H4 (cell line): ENCODE measurements around the gene HDAC10. TPM values are rescaled to one million over a fixed set of nuclear protein-coding genes. Genes with fewer than 3 reads are reported as not detected.

ENCODE experiments used
- DNase-seq: peaks from one replicate; pipeline ENCODE4 v3.0.0-alpha.2; 2015; ENCODE audit warnings: low spot score
- total RNA-seq: library from RNA; depleted of rRNA; stranded (reverse); fragments of >200 nt; shearing (Covaris generic); gene quantifications from 2 replicates; pipeline ENCODE4 v1.2.3, GENCODE V29; 2014

Gene HDAC10
- total RNA-seq, 1 experiment from 2014 or later = 5.9 TPM

DNA sequence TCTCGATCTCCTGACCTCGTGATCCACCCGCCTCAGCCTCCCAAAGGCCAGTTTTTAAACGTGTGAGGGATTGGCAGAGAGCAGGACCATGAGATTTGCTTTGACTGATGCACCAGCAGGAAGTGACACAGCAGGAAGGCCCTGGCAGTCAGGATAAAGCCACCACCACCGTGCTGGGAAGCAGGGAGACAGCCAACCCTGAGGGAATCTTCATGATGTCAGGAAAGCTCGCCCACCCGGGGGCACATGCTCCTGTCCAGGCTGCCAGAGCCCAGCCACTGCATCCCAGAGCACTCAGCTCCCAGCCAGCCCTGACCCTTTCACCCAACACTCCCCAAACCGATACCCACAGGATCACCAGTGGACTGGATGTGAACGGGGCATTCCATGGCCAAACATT lies 12.3 kb downstream of the HDAC10 start:
- no peak for DNase-seq

DNA sequence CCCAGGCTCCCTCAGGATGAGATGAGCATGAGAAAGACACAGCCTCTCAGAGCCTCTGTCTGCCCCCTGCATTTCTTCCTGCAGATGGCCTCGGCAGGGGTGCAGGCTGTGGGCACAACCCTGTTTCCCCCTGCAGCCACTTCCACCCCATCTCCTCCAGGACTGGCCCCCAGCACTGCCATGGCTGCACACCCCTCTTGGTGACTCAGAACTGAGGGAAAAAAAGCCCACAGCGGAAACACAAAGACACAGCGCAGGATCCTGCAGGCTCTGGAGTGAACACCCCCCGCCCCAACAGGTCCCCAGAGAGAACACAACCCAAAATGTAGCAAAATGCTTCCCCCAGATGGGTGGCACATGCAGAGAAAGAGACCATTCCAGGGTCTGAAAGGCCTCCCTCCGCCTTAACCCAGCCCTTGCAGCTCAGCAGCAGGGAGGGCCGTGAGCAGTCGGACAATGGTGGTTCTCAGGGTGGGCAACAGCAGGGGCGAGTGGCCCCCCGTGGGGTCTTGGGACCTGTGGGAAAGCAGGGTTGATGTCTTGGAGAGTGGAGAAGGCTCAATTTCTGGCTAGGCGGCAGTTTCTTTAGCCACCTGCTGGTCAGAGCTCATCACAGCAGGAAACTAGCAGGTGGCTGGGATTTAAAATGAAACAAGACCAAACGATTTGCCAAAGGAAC lies 14.2 kb downstream of the HDAC10 start:
- DNase-seq = no peak

DNA sequence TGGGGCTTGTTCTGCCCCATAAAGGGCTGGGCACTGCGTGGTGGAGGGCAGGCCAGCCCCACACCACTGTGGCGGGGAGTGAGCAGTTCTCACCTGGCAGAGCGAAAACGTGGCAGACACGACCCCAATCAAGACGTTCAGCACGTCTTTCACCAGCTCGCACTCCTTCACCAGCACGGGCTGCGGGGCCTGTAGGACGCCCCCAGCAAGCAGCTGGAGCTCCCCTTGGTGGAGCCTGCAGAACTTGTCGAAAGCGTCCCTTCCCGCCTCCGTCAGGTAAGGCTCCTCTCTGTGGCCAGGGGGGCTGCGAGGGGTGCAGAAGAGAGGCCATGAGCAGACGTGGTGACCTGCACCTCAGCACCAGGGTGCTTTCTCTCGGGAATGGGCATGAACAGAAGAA lies 17.8 kb downstream of the HDAC10 start:
- DNase-seq = no peak

DNA sequence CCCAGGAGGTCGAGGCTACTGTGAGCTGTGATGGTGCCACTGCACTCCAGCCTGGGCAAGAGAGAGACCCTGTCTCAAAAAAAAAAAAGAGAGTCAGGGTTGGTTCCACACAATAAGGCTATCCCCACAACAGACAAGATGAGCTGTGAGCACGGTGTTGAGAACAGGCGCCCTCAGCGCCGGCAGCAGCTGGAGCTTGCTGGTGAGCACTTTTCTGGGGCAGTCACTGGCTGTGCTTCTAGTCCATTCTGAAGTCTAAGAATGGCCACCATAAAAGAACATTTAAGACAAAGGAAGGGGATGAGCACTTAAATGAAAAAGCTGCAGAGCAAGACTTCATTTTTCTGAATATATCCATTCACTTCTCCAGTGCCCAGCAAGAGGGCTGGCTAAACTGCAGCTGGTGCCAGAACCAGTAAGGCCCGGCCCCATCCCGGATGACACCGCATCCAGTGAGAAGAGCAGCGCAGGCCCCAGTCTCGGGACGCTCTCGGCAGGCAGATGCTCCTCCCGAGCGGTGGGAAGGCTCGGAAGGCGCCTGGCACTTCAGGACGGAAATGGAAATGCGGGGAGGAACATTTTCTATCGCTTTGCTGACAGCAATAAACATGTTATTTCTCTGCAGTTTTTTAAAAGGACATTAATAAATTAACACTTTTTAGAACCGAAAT lies 18.4 kb downstream of the HDAC10 start:
- no peak for DNase-seq

DNA sequence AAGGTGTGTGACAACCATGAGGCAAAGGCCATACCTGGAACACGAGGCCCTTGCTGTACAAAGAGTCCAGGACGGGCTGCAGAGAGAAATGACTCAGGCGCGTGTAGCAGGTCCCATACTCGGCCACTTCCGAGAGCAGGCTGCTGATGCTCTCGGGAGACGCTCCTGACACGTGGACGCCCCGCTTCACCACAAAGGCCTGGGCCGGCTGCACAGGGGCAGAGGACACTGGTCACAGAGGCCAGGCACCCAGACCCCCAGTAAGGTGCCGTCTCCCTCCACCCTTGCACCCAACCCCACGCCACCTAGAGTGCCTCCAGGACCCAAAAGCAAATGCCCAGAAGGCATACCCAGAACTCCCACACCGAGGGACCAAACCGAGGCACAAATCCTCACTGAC lies 21.7 kb downstream of the HDAC10 start:
- DNase-seq = no peak

DNA sequence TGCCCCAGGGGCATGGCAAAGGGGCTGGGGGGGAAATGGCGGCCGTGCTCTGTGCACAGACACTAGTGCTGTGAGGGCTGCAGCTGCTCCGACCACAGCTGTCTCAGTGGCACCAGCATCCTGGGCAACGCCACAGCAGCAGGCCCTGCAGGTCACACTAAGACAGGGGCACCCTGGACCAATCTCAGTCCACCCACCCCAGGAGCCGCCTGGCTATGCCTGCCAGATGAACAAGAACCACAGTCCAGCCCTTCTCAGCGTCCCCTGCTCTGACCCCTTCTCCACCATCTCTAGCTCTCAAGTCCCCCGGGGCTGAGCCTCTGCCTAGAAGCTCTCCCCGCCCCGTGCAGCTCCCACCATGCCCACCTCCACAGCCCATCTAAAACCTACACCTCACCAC lies 22.7 kb downstream of the HDAC10 start:
- DNase-seq = no peak

DNA sequence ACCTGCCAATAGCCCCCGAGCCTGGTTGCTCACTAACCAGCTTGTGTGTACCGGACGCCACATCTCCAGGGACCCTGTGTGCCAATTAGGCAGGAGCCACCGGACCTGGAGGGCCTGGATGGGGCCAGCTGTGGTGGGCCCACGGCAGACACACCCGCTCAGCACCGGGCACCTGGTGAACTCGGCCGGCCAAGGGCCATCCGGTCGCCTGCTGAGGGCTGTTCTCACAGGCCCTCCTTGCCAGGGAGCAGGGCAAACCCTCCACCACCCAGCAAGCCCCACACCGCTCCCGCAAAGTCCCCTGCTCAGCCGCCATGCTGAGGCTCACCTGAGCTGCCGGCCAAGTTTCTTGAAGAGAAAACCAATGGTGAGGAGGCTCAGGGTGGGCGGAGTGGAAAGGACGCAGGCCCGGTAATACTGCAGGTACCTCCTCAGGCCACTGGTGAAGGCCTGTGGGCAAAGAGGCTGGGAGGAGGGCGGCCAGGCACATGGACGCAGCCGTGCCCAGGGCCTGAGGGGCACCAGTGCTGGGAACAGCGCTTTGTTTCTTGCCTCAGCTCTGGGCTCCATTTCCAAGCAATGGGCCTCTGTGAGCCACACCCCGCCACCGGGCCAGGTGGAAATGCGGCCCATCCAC lies 23.4 kb downstream of the HDAC10 start:
- DNase-seq = no peak

DNA sequence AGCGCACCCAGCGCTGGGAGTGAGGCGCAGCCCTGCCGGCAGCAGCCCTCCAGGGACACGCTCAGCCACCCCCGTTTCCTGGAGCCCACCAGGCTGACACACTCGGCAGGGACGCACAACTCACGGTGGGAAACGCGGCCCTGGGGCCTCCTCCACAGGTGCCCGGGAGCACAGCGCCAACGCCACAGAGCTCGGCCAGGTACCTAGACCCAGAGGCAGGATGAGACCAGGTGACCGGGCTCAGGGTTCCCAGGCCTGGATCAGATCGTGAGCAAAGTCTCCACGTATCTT lies 24.2 kb downstream of the HDAC10 start:
- DNase-seq = no peak

DNA sequence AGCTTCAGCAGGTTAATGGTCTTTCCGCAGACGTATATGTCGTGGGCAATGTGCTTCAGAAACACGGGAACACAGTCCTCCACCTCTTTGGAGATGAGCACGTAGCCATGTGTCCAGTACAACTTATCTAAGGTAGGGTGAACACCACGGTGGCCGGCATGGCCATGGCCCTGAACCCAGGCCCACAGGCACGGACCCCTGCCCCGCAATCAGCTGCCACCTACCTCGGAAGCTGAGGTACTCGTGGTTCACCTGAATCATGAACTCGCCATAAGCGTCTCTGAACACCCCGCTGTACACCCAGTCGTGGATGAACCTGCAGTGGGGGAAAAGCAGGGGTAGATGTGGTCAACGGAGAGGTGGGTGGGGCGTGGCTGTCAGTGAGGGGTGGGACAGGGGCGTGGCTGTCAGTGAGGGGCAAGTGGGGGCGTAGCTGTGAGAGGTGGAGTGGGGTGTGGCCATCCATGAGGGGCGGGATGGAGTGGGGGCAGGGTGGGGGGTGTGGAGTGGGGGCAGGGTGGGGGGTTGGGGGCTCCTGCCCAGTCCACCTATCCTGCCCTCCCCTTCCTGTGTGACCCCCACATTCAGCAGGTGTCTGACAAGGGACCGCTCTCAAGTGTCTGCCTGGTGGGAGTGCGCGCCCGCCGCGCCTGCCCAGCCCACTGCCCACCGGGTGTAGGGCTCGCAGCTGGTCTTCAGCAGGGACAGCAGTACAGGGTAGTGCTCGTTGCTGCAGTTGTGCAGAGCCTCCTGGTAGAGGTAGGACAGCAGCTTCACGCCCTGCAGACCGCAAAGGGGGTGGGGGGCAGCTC lies 24.8 kb downstream of the HDAC10 start:
- no peak for DNase-seq

DNA sequence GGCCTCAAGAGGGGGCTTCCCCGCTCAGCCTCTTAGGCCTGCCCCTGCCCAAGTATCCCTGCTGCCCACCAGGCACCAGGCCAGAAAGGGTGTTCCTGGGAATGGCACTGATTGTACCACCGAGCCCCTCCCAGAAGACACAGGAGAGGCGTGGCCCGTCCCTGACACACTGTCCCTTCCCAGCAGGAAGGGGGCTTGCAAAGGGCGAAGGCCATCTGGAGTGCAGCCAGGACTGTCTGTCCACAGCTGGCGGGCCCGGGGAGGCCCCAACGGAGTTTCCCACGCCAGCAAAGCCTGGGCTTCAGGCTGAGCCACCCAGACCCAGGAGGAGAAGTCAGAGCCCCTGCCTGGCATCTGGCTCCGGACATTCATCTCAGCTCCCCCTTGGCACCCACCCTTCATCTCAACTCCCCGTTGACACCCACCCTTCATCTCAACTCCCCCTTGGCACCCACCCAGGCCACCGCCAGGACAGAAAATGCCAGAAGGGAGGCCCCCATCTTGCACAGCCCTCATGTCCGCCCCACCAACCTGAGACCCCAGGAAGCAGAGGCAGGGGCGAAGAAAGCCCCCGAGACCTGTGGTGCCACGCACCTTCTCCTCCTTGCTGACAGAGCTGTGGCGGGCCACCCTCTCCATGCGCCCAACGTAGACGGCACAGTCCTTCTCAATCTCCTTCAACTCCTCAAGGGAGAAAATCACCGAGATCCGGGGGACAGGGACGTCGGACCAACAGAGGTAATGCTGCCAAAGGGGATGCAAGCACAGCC lies 25.7 kb downstream of the HDAC10 start:
- DNase-seq = no peak

DNA sequence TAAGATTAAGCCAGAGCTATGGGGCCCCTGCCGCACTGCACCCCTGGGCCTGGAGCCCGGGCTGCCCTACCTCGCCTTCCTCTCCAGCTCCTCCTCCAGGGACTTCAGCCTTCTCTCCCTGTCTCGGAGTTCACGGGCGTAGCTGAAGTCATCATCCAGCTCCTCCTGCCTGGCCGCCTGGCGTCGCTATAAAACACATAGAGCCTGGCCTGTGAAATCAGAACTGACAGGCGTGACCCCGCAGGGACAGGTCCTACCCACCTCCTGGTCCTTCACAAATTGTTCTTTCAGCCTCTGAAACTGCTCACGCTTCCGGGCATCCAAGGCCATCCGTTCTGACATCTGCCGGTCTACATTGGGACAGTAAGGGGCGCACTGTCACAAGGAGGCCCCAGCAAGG lies 27.0 kb downstream of the HDAC10 start:
- no peak for DNase-seq

DNA sequence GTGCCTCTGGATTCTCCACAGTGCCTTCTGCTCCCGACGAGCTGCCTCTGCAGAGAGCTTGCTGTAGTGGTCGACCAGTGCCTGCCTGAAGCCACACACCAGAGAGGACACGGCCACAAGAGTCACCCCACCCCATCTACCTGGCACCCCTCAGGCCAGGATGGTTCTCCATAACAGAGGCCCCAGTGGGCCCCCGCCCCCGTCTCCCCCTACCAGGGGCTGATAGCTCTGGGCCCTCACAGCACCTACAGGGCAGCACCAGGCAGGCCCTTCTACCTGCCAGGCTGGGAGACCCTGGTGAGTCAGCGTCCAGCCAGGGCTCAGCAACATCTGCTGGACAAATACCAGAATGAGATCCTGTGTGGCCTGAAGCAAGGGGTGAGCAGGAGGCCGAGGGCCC lies 28.6 kb downstream of the HDAC10 start:
- DNase-seq = no peak

DNA sequence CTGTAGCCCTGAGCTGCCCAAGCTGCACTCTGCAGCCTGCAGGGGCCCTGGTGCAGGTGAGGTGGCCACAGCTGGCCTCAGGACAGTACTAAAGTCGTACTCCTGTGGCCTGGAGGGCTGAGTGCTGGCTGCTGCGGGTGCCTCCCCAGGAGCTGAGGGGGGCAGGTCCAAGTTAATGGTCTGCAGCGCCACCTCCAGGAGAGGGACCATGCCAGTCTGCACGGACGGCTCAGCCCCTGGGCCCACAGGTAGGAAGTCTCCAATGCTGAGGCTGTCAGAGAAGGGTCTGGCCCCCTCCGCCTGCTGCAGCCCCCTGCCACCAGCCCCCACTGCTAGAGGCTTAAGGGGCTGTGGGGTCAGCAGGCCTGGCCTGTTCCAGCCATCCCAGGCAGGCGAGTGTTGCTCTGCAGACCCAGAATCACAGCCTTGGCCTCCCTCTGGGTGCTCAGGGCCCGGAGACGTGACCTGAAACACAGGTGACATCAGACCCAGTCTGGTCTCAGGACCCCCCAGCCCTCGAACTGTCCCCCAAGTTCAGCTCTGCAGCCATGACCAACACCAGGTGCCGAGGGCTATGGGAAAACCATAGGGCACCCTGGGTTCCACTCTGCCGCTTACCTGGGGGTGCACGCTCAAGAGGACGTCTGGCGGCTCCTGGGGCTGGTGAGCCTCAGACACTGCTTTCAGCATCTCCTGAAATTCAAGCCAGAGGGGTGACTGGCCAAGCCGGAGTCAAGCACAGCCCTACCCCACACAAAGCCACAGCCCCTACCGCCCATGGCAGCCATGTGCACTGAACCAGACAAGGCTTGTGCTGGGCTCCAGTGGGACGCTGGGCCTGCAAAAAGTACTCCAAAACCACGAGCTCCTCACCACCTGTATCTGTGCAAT lies 29.4 kb downstream of the HDAC10 start:
- DNase-seq = no peak

DNA sequence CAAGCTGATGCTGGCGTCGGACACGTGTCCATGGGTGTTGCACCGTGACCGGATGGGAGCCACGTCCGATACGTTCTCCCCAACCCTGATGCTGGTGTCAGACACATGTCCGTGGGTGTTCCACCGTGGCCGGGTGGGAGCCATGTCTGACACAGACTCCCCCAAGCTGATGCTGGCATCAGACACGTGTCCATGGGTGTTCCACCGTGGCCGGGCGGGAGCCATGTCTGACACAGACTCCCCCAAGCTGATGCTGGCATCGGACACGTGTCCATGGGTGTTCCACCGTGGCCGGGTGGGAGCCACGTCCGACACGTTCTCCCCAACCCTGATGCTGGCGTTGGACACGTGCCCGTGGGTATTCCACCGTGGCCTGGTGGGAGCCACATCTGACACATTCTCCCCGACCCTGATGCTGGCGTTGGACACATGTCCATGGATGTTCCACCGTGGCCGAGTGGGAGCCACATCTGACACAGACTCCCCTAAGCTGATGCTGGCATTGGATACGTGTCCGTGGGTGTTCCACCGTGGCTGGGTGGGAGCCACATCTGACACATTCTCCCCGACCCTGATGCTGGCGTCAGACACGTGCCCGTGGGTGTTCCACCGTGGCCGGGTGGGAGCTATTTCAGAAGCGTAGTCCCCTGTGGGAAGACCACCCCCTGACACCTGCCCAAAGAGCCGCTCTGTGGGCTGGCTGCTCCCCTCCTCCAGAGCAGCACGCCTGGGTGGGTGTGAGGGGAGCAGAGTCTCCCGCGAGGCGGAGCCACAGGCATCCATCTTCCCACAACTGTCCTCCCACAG lies 30.3 kb downstream of the HDAC10 start:
- DNase-seq = no peak

DNA sequence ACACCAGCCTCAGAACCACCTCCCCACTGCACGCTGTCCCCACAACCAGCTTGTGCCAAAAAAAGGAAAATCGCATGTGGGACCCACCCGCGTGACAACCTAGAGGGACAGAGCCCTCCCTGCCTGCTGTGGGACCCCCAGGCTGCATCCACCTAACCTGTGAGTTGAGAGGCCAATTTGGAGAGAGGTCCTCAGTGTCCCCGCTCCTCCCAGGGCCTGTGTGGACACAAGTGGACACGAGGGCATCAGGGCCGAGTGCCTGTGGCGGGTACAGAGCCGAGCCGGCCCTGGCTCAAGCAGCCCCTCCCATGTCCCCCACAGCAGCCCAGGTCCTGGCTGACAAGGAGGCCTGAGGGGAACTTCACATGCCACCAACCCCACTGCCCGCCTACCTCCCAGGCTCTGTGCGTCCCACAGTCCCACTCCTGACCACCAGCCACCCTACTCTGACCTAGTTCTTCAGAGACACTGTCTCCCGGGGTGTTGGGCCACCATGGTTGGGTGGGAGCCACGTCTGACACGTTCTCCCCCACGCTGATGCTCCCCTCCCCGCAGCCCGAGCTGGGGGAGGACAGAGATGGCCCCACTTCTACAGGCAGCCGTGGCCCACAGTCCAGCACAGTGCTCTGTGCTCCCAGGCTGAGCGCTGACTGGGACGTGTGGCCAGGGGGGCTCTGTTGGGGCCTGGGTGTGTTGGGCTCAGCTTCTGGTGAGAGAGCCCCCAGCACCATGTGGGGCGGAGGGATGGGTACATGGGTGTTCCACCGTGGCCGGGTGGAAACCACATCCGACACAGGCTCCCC lies 31.1 kb downstream of the HDAC10 start:
- DNase-seq = no peak

DNA sequence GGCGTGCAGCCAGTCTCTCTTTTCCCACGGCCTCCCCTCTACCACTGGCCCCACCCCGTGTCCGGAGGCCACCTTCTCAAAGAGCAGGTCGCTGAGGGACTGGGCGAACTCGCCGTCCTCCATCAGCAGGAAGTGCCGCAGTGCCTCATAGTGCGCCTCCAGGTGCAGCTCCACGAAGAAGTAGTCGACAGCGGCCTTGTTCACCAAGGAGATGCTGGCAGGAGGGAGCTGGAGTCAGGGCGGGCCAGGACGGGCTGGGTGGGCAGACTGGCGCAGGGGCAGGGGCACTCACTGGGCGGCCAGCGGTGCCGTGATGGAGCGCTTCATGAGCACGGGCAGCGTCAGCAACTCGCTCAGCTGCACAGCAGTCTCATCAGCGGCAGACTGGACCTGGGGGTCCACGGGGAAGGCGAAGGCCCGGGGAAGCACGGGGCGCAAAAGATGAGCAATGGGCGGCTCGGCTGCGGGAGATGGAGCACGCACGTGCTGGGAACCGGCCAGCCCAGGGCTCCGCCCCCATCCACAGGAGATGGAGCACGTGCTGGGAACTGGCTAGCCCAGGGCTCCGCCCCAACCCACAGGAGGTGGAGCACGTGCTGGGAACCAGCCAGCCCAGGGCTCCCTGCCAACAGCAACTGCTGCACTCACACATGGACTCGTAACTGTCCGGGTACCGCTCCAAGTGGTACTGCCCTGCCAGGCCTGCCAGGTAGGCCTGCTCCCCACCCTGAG lies 31.9 kb downstream of the HDAC10 start:
- peak; percentile 47 for DNase-seq

DNA sequence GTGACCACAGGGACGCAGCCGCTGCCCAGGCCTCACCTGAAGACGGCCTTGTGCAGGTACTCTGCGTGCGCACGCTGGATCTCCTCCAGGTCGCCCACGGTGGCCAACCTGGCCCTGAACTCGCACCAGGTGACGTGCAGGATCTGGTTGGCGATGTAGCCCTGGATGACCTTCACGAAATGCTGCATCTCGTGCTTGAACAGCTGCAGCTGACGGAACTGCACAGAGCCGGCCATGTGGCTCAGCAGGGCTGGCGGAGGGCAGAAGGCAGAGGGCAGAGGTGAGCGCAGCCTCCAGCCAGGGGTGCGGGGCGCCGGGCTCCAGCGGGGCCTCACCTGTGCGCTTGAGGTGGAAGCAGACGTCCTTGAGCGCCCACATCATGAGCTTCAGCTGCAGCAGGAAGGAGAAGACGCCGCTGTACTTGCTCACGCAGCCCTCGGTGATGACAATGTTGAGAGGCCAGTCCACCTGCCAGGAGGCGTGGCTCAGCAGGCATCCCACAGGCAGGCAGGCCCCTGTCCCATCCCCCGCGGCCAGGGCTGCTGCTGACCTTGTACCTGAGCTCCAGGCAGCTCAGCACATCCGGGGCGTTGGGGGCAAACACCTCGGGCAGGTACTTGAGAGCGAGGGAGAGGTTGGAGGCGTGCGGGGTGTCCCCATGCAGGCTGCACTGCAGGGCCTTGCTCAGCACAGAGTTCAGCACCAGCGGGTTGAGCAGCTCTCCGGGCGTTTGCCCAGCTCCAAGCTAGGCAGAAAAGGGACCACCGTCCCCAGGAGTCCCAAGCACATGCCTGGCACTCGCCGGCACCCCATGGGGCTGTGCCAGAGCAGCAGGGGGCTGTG lies 32.7 kb downstream of the HDAC10 start:
- DNase-seq = no peak
